Measurements from ENCODE around the gene ZBTB25. TPM values are rescaled to one million over a fixed set of nuclear protein-coding genes. Genes with fewer than 3 reads are reported as not detected.

Gene ZBTB25
- total and polyA plus RNA-seq, 7 donors, result 0.69 to 24.6 (median 9.6) TPM

DNA sequence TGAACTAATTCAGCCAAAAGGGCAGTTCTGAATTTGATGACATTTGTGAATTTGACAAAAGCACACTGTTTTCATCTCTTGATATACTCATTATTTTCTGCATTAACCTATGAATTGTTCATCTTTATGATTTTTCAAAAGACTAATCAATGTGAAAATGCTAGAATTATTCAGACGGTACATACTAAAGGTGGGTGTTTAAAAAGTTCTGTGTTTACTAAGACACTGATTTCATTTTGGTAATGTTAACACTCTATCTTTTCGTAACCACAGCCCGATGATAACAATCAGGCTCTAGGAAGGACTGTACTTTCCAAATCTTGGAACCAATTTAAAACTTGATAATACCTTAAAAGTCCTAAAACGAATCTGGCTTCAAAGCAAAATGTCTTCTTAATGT, 28.9 kb downstream of the ZBTB25 start:
- whole genome bisulfite sequencing, 2 donors, result 70 to 87% methylated on average over 4 of the region's 4 CpGs
- TF ChIP-seq POLR2AphosphoS5 (IDR thresholded peaks at IDR 0.05) (no peak), EP300 (IDR thresholded peaks at IDR 0.05) (no peak), POLR2A (IDR thresholded peaks at IDR 0.05) (no peak)
- TF ChIP-seq, protein P1, sequence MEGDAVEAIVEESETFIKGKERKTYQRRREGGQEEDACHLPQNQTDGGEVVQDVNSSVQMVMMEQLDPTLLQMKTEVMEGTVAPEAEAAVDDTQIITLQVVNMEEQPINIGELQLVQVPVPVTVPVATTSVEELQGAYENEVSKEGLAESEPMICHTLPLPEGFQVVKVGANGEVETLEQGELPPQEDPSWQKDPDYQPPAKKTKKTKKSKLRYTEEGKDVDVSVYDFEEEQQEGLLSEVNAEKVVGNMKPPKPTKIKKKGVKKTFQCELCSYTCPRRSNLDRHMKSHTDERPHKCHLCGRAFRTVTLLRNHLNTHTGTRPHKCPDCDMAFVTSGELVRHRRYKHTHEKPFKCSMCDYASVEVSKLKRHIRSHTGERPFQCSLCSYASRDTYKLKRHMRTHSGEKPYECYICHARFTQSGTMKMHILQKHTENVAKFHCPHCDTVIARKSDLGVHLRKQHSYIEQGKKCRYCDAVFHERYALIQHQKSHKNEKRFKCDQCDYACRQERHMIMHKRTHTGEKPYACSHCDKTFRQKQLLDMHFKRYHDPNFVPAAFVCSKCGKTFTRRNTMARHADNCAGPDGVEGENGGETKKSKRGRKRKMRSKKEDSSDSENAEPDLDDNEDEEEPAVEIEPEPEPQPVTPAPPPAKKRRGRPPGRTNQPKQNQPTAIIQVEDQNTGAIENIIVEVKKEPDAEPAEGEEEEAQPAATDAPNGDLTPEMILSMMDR (IDR thresholded peaks at IDR 0.05), result no peak
- no peak for DNase-seq
- intact Hi-C loops (cut with DNase I), result loop anchor here (5.0 kb wide), 1 partner anchor 47 kb away; no protein-coding TSS in a partner anchor
- Histone ChIP-seq H3K4me3 (no peak overlapping the region), H3K9me3 (no peaks in the 10 kb centered on the region), H3K4me1 (no peaks in the 10 kb centered on the region), H3K27me3 (no peaks in the 10 kb centered on the region), H3K27ac (no peak overlapping the region), H3K36me3 (no peaks in the 10 kb centered on the region)

DNA sequence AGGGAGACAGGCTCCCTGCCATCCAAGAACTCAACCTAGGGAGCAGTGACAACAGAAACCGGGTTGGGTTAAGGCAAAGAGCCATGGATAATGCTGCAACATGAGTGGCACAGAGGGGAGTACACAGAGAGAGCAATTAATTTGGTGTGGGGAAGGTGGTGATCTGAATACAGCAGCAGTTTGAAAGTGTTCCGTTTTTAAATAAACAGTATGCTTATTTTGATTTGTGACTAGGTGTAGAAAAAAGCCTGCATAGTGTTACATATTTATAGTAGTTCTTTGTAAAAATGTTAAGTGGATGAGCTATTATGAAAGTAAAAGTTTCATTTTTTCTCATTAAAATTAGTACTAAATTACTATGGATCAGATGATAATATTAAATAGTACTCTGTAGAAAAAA, 29.6 kb downstream of the ZBTB25 start:
- intact Hi-C loops (cut with DNase I), result loop anchor here (5.0 kb wide), 1 partner anchor 47 kb away; no protein-coding TSS in a partner anchor
- TF ChIP-seq EP300 (IDR thresholded peaks at IDR 0.05) (no peak), POLR2A (IDR thresholded peaks at IDR 0.05) (no peak), POLR2AphosphoS5 (IDR thresholded peaks at IDR 0.05) (no peak)
- TF ChIP-seq, protein P1 (IDR thresholded peaks at IDR 0.05), result no peak
- Histone ChIP-seq H3K27me3 (no peaks in the 10 kb centered on the region), H3K4me1 (no peaks in the 10 kb centered on the region), H3K9me3 (no peaks in the 10 kb centered on the region), H3K4me3 (no peak overlapping the region), H3K27ac (no peak overlapping the region), H3K36me3 (no peaks in the 10 kb centered on the region)
- no peak for DNase-seq
- 58 to 68% methylated on average over 2 of the region's 2 CpGs for WGBS, 2 donors

DNA sequence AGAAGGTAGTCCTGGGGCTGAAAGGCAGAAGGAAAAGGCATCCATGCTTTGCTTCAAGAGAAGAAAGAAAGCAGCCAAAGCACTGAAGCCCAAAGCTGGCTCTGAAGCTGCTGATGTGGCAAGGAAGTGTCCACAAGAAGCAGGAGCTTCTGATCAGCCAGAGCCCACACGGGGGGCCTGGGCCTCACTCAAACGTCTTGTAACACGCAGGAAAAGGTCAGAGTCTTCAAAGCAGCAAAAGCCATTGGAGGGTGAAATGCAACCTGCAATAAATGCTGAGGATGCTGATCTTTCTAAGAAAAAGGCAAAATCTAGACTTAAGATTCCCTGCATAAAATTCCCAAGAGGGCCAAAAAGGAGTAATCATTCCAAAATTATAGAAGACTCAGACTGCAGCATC, 35.2 kb downstream of the ZBTB25 start:
- Histone ChIP-seq H3K4me3 (no peak overlapping the region), H3K27ac (no peak overlapping the region), H3K9me3 (no peaks in the 10 kb centered on the region), H3K27me3 (no peaks in the 10 kb centered on the region), H3K36me3 (no peaks in the 10 kb centered on the region), H3K4me1 (peaks cover 0 to 14% (median 6%) of the 10 kb centered on the region in 4 donors)
- TF ChIP-seq EP300 (IDR thresholded peaks at IDR 0.05) (no peak), POLR2AphosphoS5 (IDR thresholded peaks at IDR 0.05) (no peak), POLR2A (IDR thresholded peaks at IDR 0.05) (no peak)
- TF ChIP-seq, protein P1 (IDR thresholded peaks at IDR 0.05), result no peak
- DNase-seq, result no peak
- intact Hi-C loops (cut with DNase I), result loop anchor here (10.0 kb wide), 1 partner anchor 124 kb away; no protein-coding TSS in a partner anchor
- WGBS, 2 donors, result 51 to 69% methylated on average over 3 of the region's 3 CpGs

DNA sequence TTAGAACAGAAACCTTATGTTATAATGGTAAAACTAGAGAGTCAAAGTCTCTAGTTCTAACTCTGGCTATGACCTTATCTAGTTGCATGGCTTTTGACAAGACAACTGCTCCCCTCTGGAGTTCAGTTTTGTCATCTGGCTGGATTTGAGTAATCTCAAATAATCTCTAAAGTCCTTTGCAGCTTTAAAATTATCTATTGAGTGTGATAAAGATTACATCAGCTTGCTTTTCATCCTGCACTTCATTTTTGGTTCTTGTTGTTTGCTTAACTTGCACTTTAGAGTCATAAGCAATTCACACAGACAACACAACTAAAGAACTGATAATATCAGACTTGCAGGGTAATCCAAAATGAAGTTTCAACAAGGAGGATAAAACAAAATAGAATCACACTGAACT, 36.1 kb downstream of the ZBTB25 start:
- intact Hi-C loops (cut with DNase I), result loop anchor here (2.0 to 10.0 kb wide), 2 partner anchors 35 to 123 kb away; partner anchors contain the start of gene ZBTB25
- H3K27ac ChIP-seq, result no peak overlapping the region
- H3K9me3 ChIP-seq, result no peaks in the 10 kb centered on the region
- no peak for DNase-seq
- H3K27me3 ChIP-seq, result no peaks in the 10 kb centered on the region
- H3K4me3 ChIP-seq, result no peak overlapping the region
- TF ChIP-seq POLR2AphosphoS5 (IDR thresholded peaks at IDR 0.05) (no peak), EP300 (IDR thresholded peaks at IDR 0.05) (no peak), POLR2A (IDR thresholded peaks at IDR 0.05) (no peak)
- TF ChIP-seq, protein P1 (IDR thresholded peaks at IDR 0.05), result no peak
- no peaks in the 10 kb centered on the region for H3K36me3 ChIP-seq
- H3K4me1 ChIP-seq, result peaks cover 0 to 14% (median 6%) of the 10 kb centered on the region in 4 donors

DNA sequence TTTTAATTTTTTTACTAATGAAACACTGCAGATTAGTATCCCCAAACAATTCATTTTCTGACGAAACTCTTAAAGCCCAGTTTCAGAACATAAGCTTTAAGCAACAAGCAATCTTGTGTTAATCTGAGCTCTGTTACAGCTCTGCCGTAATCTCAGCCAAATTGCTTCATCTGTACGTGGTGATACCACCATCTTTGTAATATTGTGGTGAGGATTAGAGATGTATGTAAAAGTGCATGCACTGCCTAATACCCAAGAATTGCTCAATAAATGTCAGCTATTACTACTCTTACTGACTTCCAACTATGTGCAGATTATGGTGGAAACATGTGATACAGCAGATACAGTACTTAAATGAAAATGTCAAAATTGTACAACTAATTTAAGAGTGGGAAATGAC, 36.5 kb downstream of the ZBTB25 start:
- H3K27me3 ChIP-seq, result no peaks in the 10 kb centered on the region
- H3K36me3 ChIP-seq, result no peaks in the 10 kb centered on the region
- no peak overlapping the region for H3K27ac ChIP-seq
- H3K9me3 ChIP-seq, result no peaks in the 10 kb centered on the region
- no peak for TF ChIP-seq EP300 (IDR thresholded peaks at IDR 0.05)
- TF ChIP-seq POLR2A (IDR thresholded peaks at IDR 0.05), result no peak
- TF ChIP-seq, protein P1 (IDR thresholded peaks at IDR 0.05), result no peak
- TF ChIP-seq POLR2AphosphoS5 (IDR thresholded peaks at IDR 0.05), result no peak
- H3K4me1 ChIP-seq, result peaks cover 0 to 14% (median 6%) of the 10 kb centered on the region in 4 donors
- DNase-seq, result no peak
- intact Hi-C loops (cut with DNase I), result loop anchor here (2.0 to 10.0 kb wide), 2 partner anchors 36 to 122 kb away; partner anchors contain the start of gene ZBTB25
- no peak overlapping the region for H3K4me3 ChIP-seq
- WGBS, 2 donors, result 64 to 72% methylated on average over 3 of the region's 3 CpGs

Data from sigmoid colon (tissue), 7 donors.